ENCODE results near the gene R3HDM4.

The R3HDM4 gene

GRCh38 chr19:890831-891230 is 22.2 kb downstream of the R3HDM4 start:
- no peak overlapping the region for H3K4me3 ChIP-seq (ENCODE audit: low read length)
- DNase-seq (ENCODE audit: low read depth): no peak
- TF ChIP-seq CTCF (conservative IDR thresholded peaks at IDR 0.05; ENCODE audit: low read depth, low read length): no peak

- TF ChIP-seq CTCF (conservative IDR thresholded peaks at IDR 0.05; ENCODE audit: low read depth, low read length): no peak
- DNase-seq (ENCODE audit: low read depth): no peak
- H3K4me3 ChIP-seq (ENCODE audit: low read length): no peak overlapping the region
These were observed 23.2 kb downstream of the R3HDM4 start for GRCh38 chr19:889662-890295.

GRCh38 chr19:888581-889385 is 24.2 kb downstream of the R3HDM4 start:
- no peak for TF ChIP-seq CTCF (conservative IDR thresholded peaks at IDR 0.05; ENCODE audit: low read depth, low read length)
- DNase-seq (ENCODE audit: low read depth): no peak

GRCh38 chr19:887599-887998 is 25.4 kb downstream of the R3HDM4 start:
- no peak overlapping the region for H3K4me3 ChIP-seq (ENCODE audit: low read length)
- TF ChIP-seq CTCF (conservative IDR thresholded peaks at IDR 0.05; ENCODE audit: low read depth, low read length): no peak
- DNase-seq (ENCODE audit: low read depth): no peak

More at GRCh38 chr19:888581-889385, 24.2 kb downstream of the R3HDM4 start:
- no peak overlapping the region for H3K4me3 ChIP-seq (ENCODE audit: low read length)

DNA sequence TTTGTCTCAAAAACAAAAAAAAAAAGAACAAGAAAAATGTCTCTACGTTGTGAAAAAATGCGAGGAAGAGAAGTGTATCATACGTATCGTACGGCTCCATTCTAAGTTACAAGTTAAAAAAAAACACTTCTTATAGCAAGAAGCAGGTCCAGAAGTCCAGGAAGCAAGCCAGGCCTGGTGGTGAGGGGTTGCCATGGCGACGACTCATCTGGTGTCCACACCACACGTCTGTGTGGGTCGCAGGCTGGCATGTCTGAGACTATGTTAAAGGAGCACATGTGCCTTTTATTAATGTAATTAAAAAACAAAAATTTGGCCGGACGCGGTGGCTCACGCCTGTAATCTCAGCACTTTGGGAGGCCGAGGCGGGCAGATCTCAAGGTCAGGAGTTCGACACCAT is 25.9 kb downstream of the R3HDM4 start:
- DNase-seq (ENCODE audit: low read depth): no peak

DNA sequence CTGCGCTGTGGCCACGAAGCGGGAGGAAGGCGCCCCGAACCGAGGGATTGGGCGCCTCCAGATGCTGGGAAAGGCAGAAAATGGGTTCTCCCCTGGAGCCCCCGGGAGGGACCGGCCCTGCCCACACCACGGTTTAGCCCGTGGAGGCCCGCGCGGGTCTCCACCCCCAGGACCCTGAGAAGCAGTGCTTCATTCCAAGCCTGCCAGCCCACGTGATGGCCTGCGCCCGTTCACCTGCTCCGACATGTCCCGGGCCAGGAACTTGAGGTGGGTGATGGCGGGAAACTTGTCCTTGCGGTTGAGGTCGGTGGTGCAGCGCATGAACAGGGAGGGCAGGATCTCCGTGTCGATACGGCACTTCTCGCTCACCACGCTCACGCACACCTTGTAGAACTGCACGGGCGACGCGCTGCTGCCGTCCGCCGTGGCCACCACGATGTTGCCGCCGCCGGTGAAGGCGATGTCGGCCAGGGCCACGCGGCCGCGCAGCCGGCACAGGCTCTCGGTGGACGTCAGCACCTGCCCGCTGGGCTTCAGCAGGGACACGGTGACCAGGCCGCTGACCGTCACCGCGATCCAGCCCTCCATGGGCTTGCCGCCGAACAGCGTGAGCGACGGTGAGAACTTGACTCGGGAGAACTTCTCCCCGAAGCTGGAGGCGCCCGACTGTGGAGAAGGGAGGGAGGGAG is 27.3 kb downstream of the R3HDM4 start:
- H3K4me3 ChIP-seq (ENCODE audit: low read length): no peak overlapping the region
- no peak for TF ChIP-seq CTCF (conservative IDR thresholded peaks at IDR 0.05; ENCODE audit: low read depth, low read length)
- no peak for DNase-seq (ENCODE audit: low read depth)

More for the DNA sequence above, 25.9 kb downstream of the R3HDM4 start:
- H3K4me3 ChIP-seq (ENCODE audit: low read length): no peak overlapping the region
- TF ChIP-seq CTCF (conservative IDR thresholded peaks at IDR 0.05; ENCODE audit: low read depth, low read length): no peak

Measured in retinal pigment epithelial cell (primary cell).